ENCODE data around the gene CCDC126. TPM values are rescaled to one million over a fixed set of nuclear protein-coding genes. Genes with fewer than 3 reads are reported as not detected.

CCDC126 gene
- total and polyA plus RNA-seq, 2 experiments from 2014 or later: 5.7 to 6.6 TPM

DNA sequence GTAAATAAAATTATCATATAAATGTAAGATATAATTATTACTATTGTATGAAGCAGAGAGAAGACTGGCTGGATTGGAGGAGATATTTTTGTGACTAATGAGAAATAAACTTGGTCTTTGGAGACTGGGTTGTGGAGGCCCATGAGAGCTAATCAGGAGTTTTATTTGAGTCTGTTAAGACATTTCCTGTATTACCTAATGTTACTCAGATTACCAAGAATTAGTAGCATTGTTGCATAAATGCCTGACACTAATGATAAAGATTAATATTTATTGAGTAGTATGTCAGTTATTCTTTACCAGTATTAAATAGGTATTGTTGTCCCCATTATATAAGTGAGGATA is 7.1 kb downstream of the CCDC126 start:
- Histone ChIP-seq H3K4me2 (no peak overlapping the region), H3K36me3 (ENCODE audit: insufficient read depth) (no peaks in the 10 kb centered on the region), H2AFZ (no peak overlapping the region), H4K20me1 (replicated peaks; ENCODE audit: insufficient read depth) (no peaks in the 10 kb centered on the region), H3F3A (replicated peaks; ENCODE audit: low read depth) (no peaks in the 10 kb centered on the region), H3K27ac (ENCODE audit: low read depth) (no peak overlapping the region), H3K4me1 (ENCODE audit: insufficient read depth) (peaks cover 15% of the 10 kb centered on the region; the same call in 1 of the 2 replicates), H3K79me2 (replicated peaks; ENCODE audit: insufficient read depth) (no peaks in the 10 kb centered on the region; the same call in 1 of the 2 replicates), H3K9me2 (ENCODE audit: insufficient read depth) (0 out of 2 replicates have a peak, but pooled peaks cover 4% of the 10 kb centered on the region), H3K27me3 (ENCODE audit: insufficient read depth) (no peaks in the 10 kb centered on the region), H3K4me3 (no peak overlapping the region)
- TF ChIP-seq EZH2phosphoT487 (IDR thresholded peaks at IDR 0.05; ENCODE audit: unreplicated experiment) (no peak), ZNF331 (CRISPR knock-in tag; IDR thresholded peaks at IDR 0.05; ENCODE audit: low read depth) (no peak)
- TF ChIP-seq, protein P1, sequence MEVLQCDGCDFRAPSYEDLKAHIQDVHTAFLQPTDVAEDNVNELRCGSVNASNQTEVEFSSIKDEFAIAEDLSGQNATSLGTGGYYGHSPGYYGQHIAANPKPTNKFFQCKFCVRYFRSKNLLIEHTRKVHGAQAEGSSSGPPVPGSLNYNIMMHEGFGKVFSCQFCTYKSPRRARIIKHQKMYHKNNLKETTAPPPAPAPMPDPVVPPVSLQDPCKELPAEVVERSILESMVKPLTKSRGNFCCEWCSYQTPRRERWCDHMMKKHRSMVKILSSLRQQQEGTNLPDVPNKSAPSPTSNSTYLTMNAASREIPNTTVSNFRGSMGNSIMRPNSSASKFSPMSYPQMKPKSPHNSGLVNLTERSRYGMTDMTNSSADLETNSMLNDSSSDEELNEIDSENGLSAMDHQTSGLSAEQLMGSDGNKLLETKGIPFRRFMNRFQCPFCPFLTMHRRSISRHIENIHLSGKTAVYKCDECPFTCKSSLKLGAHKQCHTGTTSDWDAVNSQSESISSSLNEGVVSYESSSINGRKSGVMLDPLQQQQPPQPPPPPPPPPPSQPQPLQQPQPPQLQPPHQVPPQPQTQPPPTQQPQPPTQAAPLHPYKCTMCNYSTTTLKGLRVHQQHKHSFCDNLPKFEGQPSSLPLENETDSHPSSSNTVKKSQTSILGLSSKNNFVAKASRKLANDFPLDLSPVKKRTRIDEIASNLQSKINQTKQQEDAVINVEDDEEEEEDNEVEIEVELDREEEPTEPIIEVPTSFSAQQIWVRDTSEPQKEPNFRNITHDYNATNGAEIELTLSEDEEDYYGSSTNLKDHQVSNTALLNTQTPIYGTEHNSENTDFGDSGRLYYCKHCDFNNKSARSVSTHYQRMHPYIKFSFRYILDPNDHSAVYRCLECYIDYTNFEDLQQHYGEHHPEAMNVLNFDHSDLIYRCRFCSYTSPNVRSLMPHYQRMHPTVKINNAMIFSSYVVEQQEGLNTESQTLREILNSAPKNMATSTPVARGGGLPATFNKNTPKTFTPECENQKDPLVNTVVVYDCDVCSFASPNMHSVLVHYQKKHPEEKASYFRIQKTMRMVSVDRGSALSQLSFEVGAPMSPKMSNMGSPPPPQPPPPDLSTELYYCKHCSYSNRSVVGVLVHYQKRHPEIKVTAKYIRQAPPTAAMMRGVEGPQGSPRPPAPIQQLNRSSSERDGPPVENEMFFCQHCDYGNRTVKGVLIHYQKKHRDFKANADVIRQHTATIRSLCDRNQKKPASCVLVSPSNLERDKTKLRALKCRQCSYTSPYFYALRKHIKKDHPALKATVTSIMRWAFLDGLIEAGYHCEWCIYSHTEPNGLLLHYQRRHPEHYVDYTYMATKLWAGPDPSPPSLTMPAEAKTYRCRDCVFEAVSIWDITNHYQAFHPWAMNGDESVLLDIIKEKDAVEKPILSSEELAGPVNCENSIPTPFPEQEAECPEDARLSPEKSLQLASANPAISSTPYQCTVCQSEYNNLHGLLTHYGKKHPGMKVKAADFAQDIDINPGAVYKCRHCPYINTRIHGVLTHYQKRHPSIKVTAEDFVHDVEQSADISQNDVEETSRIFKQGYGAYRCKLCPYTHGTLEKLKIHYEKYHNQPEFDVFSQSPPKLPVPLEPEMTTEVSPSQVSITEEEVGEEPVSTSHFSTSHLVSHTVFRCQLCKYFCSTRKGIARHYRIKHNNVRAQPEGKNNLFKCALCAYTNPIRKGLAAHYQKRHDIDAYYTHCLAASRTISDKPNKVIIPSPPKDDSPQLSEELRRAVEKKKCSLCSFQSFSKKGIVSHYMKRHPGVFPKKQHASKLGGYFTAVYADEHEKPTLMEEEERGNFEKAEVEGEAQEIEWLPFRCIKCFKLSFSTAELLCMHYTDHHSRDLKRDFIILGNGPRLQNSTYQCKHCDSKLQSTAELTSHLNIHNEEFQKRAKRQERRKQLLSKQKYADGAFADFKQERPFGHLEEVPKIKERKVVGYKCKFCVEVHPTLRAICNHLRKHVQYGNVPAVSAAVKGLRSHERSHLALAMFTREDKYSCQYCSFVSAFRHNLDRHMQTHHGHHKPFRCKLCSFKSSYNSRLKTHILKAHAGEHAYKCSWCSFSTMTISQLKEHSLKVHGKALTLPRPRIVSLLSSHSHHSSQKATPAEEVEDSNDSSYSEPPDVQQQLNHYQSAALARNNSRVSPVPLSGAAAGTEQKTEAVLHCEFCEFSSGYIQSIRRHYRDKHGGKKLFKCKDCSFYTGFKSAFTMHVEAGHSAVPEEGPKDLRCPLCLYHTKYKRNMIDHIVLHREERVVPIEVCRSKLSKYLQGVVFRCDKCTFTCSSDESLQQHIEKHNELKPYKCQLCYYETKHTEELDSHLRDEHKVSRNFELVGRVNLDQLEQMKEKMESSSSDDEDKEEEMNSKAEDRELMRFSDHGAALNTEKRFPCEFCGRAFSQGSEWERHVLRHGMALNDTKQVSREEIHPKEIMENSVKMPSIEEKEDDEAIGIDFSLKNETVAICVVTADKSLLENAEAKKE (CRISPR knock-in tag; IDR thresholded peaks at IDR 0.05): no peak
- TF ChIP-seq, protein P2, sequence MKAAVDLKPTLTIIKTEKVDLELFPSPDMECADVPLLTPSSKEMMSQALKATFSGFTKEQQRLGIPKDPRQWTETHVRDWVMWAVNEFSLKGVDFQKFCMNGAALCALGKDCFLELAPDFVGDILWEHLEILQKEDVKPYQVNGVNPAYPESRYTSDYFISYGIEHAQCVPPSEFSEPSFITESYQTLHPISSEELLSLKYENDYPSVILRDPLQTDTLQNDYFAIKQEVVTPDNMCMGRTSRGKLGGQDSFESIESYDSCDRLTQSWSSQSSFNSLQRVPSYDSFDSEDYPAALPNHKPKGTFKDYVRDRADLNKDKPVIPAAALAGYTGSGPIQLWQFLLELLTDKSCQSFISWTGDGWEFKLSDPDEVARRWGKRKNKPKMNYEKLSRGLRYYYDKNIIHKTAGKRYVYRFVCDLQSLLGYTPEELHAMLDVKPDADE (IDR thresholded peaks at IDR 0.05): no peak
- Mint-ChIP-seq H3K4me1 (peaks cover 9% of the 10 kb centered on the region), H3K36me3 (ENCODE audit: low read depth) (0 out of 3 replicates have a peak, but pooled peaks cover 3% of the 10 kb centered on the region), H3K27me3 (ENCODE audit: insufficient read depth, low read depth, poor library complexity) (peaks cover 3% of the 10 kb centered on the region), H3K9me3 (no peaks in the 10 kb centered on the region), H3K4me3 (no peak overlapping the region), H3K27ac (no peak overlapping the region)
- DNase-seq (ENCODE audit: low spot score) (no peak), ATAC-seq (no peak)

DNA sequence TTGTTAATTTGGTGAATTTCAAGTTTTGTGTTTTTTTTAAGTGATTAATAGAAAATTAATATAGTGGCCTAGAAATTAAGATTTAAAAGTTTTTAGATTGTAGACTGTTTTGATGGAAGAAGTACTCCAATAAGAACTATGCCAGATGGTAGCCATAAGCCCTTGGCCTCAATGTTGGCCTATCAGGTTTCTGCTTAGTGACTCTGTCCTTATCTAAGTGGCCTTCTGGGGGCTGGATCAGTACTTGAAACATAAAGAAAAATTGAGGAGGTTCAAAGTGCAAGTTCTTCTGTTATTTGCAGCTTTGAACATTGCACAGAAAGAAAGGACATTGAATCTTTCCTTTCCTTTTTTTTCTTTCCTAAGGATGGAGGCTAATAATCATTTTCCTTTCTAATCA is 9.9 kb downstream of the CCDC126 start:
- no peak overlapping the region for H3K27ac Mint-ChIP-seq
- no peaks in the 10 kb centered on the region for H3K27me3 ChIP-seq (ENCODE audit: insufficient read depth)
- peaks cover 4% of the 10 kb centered on the region; the same call in 2 of the 3 replicates for H3K36me3 Mint-ChIP-seq (ENCODE audit: low read depth)
- no peaks in the 10 kb centered on the region for H3K4me1 ChIP-seq (ENCODE audit: insufficient read depth)
- H3K4me1 Mint-ChIP-seq: no peaks in the 10 kb centered on the region
- no peaks in the 10 kb centered on the region for H3K36me3 ChIP-seq (ENCODE audit: insufficient read depth)
- ATAC-seq (no peak), DNase-seq (ENCODE audit: low spot score) (no peak)
- H3K9me2 ChIP-seq (ENCODE audit: insufficient read depth): 0 out of 2 replicates have a peak, but pooled peaks cover 4% of the 10 kb centered on the region
- H3K4me3 ChIP-seq: no peak overlapping the region
- no peak overlapping the region for H3K27ac ChIP-seq (ENCODE audit: low read depth)
- no peaks in the 10 kb centered on the region for H3K79me2 ChIP-seq (replicated peaks; ENCODE audit: insufficient read depth)
- no peak overlapping the region for H3K4me3 Mint-ChIP-seq
- no peaks in the 10 kb centered on the region for H4K20me1 ChIP-seq (replicated peaks; ENCODE audit: insufficient read depth)
- no peak overlapping the region for H2AFZ ChIP-seq
- no peaks in the 10 kb centered on the region for H3F3A ChIP-seq (replicated peaks; ENCODE audit: low read depth)
- no peak overlapping the region for H3K4me2 ChIP-seq
- peaks cover 3% of the 10 kb centered on the region for H3K27me3 Mint-ChIP-seq (ENCODE audit: insufficient read depth, low read depth, poor library complexity)
- H3K9me3 Mint-ChIP-seq: no peaks in the 10 kb centered on the region
- TF ChIP-seq, protein P3, sequence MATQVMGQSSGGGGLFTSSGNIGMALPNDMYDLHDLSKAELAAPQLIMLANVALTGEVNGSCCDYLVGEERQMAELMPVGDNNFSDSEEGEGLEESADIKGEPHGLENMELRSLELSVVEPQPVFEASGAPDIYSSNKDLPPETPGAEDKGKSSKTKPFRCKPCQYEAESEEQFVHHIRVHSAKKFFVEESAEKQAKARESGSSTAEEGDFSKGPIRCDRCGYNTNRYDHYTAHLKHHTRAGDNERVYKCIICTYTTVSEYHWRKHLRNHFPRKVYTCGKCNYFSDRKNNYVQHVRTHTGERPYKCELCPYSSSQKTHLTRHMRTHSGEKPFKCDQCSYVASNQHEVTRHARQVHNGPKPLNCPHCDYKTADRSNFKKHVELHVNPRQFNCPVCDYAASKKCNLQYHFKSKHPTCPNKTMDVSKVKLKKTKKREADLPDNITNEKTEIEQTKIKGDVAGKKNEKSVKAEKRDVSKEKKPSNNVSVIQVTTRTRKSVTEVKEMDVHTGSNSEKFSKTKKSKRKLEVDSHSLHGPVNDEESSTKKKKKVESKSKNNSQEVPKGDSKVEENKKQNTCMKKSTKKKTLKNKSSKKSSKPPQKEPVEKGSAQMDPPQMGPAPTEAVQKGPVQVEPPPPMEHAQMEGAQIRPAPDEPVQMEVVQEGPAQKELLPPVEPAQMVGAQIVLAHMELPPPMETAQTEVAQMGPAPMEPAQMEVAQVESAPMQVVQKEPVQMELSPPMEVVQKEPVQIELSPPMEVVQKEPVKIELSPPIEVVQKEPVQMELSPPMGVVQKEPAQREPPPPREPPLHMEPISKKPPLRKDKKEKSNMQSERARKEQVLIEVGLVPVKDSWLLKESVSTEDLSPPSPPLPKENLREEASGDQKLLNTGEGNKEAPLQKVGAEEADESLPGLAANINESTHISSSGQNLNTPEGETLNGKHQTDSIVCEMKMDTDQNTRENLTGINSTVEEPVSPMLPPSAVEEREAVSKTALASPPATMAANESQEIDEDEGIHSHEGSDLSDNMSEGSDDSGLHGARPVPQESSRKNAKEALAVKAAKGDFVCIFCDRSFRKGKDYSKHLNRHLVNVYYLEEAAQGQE (IDR thresholded peaks at IDR 0.05; ENCODE audit: unreplicated experiment): no peak
